GM18499 (cell line): Measurements from ENCODE around the gene RGS6.

ENCODE experiments used
- ATAC-seq: cut with Tn5 transposase; IDR thresholded peaks from one replicate; pipeline ENCODE4 v1.9.1; 2021; ENCODE audit warnings: moderate number of reproducible peaks; ENCODE audit not compliant: insufficient read depth, unreplicated experiment

The RGS6 gene

DNA sequence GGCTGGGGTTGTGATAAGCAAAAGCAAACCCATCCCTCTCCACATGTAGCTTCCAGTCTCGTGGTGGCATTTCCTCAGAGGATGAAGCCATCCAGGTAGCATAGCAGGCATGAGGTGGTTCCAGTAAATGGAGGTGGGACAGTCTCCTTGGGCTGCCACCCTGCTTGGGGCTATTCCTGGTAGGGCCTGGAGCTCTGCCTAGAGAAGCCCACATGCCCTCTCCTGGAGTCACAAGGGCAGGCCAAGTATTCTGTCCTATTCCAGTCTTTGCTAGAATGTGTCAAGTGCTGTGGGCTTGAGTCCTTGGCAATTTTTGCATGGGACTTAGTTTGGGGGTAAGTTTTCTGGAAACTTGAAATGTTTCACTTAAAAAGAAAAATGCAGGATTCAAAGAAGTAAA lies 491.7 kb downstream of the RGS6 start:
- ATAC-seq: no peak

DNA sequence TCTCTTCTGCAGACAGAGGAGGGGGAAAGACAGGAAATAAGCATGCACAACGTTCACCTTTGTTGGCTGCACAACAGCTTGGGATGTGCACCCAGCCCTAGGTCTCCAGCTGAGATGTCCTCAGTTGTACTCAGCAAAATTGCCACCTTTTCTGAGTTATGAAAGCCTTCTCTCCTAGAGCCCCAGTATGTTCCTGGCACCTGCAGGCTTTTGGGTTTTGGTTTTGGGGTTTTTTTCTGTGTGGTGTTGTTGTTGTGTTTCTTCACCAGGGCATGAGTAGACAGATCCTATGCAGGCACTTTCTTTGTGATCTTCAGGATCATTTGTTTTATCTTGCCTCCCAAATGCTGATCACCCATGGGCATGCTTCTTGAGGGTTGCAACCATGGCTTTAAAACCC lies 498.2 kb downstream of the RGS6 start:
- no peak for ATAC-seq

DNA sequence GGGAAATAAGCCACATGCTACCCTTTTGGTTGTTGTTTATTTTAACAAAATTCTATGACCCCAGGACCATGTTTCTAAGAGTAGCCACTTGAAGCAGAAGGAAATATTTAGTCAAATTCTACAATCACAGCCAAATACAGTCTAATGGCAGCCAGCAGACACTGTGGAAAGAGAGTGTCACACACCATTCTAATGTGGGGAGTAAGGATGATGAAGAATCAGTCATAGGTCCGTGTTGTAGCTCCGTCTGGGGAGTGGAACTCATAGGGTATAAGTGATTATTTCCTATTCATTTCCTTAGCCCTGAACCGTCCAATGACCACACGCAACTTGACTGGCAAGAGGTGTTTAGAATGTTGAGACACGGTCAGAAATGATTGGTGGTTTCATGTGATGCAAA lies 500.5 kb downstream of the RGS6 start:
- ATAC-seq: no peak

DNA sequence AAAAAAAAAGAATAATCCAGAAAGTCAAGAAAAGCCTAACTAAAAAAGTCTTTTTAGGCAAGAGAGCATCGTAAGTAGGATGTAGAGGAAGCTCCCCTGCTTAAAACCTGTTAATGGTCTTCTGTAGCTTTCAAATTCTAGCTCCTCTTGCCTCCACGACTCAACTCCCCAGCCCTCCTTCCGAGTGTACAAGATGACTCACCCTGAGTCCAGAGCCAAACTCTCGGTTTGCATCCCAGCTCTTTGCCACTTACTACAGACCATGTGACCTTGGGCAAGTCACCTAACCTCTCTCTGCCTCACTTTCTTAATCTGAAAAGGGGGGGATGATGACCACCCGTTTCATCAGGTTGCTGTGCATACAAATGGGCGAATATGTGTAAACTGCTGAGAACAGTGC lies 501.3 kb downstream of the RGS6 start:
- ATAC-seq: no peak

DNA sequence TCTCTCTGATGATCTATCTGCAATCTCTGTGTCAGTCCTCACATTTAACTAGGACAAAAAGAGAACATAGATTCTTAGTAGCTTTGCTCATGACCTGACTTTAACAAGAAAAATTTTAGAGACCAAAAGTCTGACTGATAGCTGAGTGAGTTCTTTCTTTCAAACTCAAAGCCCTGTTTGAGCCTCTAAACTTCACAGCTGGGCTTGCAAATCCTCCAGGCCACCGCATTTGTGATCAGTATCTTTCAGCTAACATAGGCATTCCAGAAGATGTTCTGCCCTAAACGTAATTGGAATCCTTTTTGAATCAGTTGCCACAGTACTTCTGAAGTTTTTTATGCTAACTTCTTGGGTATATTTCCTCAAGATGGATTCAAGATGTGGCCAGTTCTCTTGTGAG lies 502.6 kb downstream of the RGS6 start:
- no peak for ATAC-seq

DNA sequence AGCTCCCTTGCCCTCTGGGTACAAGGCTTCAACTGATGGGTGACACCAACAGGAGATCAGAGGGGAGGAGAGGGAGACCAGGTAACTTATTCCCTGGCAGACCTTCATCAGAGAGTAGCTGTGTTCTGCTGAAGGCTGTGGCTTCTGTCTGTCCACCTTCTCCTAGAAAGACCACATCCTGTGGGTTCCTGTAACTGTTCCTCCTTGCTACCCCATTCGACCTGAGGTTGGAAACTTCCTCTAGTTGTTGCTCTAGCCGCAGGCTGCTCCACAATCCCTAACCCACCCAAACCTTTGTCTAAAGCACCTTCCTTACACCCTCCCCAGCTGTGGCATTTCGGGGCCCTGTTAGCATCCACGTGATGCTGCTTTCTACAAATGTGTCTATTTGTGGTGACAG lies 507.5 kb downstream of the RGS6 start:
- ATAC-seq: no peak

DNA sequence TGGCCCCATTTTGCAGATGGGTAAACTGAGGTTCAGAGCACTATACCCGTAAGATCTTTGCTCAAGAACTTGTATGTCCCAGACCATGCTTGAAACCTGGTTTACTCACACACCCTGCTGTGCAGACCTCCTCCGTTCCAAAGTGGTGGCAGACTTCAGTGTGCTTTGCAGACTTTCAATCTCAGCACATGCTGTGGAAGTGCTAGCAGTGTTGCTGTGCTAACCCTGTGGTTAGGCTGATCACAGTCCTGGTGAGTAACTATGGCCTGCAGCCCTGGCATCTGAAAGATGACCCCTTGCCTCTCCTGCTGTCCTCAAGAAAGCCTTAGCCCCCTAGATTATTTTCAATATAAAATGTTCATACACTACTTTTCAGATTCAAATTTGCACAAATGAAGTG lies 511.0 kb downstream of the RGS6 start:
- no peak for ATAC-seq

DNA sequence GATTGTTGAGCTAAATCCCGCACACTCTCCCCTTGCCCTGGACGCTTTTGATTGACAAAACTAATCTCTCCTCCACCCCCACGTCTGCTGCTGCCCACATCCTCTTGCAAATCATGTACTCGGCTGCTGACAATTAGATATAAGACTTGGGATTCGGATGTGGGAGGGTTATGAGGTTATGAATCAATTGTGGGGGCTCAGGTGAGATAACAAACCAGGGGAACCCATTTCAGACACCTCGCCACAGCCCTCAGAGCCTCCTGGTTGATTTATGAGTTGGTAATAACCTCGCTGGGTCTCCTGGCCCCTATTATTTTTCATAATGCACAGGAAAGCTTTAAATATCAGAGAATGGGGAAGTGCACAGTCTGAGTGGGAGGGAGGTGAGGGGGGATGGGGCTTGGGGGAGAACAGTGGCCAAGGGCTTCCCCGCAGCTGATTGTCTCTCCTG lies 511.8 kb downstream of the RGS6 start:
- ATAC-seq: no peak

DNA sequence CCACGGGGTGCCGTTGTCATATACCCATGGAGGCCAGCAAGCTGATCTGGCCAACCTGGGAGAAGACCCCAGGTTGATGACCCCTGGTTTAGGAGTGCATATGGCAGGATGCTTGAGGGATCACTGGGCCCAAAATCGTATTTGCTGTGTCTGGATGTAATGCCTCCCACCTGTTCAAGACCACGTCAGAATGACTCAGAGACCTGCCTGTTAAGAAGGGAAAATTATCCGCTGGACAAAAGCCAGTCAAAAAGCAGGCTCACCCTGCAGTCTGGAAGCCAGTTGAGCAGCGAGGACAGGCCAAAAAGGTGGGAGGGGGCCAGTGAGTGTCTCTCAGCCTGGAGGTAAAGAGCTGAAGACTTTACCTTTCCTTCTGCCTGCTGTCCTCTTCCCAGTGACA lies 512.5 kb downstream of the RGS6 start:
- no peak for ATAC-seq

DNA sequence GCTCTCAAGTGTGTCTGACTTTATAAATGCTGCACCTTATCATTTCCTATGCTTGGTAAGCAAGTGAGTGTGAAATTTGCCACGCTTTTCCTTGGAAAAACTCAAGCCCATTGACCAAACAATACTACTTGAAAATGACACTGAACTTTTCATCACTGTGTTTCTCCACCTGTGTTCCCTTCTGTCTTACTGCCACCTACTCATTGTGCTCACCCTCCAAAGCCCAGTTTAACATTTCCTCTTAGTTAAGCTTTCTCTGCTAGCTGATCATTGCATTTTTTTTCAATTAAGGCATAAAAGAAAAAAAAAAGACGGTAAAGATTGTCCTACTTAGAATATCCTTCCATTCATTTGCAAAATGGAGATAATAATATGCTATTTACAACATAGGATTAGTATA lies 516.0 kb downstream of the RGS6 start:
- no peak for ATAC-seq

DNA sequence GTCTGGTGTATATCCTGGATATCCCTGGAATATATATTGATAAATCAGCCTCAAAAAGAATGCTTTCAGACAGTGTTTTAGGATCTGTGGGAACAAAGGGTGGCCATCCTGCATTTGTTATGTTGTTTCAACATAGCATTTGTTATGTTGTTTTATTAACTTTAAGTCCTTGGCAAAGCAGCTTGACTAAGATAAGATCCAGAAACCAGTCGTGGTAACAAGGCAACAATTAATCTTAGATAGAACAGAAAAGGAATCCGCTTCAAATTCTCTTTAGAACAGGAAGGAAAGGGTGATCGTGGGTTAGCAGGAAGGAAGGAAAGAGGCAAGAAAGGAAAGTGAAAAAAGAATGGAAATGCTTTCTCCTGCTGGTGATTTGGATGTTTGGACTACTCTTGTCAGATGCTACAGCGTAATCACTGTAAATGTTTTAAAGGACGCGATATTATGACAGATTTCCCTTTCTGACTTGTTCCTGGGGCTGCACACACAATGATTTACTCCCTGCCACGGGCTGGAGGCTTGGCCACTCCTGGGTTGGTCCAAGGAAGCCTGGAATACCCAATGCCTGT lies 518.3 kb downstream of the RGS6 start:
- ATAC-seq: no peak

DNA sequence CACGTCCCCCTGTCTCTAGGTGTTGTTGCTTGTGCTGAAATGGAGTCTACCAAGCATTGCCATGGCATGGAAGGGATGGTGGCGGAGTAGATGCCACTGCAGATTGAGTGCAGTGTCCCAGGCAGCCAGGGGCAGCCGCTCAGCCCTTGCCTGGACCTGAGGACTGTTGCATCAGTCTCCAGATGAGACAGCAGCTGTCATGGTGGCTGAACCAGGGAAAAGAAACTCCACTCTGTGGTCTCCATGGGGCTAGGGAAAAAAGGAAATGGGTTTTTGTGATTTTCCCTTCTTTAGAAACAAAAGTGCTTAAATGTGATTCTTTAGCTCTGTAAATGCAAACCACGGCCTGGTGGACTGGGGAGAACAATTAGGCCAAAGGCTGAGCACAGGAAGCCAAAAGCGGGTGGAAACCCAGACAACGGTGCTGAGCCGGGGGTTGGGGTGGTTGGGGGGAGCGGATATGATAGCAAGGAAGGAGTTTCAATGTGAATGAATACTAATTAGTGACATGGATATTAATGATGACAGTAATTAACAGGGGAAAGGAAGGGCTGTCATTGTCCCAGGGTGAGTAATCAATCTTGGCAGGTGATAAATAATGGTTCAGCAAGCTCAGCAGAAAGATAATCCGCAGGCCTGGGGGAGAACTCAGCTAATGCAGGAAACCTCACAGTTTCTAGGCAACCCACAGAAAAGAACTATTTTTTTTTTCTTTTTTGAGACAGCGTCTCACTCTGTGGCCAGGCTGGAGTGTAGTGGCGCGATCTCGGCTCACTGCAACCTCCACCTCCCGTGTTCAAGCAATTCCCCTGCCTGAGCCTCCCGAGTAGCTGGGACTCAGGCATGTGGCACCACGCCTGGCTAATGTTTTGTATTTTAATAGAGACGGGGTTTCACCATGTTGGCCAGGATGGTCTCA lies 519.1 kb downstream of the RGS6 start:
- no peak for ATAC-seq

DNA sequence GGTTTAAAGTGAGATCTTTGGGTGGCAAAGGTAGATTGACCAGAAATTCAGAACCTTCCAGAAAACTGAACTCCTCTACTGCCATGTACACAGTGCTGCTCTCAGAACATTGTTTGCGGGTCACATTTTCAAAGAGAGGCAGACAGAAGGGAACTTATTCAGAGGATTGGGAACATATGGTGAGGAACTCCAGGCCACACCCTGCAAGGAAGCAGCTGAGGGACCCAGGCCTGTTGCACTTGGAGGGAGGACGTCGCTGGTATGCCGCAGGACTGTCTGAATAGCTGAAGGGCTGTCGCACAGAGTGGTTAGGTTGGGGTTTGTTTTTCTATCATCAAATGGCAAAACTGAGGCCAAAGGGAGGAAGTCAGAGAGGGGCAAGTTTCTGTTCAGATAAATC lies 520.5 kb downstream of the RGS6 start:
- no peak for ATAC-seq

DNA sequence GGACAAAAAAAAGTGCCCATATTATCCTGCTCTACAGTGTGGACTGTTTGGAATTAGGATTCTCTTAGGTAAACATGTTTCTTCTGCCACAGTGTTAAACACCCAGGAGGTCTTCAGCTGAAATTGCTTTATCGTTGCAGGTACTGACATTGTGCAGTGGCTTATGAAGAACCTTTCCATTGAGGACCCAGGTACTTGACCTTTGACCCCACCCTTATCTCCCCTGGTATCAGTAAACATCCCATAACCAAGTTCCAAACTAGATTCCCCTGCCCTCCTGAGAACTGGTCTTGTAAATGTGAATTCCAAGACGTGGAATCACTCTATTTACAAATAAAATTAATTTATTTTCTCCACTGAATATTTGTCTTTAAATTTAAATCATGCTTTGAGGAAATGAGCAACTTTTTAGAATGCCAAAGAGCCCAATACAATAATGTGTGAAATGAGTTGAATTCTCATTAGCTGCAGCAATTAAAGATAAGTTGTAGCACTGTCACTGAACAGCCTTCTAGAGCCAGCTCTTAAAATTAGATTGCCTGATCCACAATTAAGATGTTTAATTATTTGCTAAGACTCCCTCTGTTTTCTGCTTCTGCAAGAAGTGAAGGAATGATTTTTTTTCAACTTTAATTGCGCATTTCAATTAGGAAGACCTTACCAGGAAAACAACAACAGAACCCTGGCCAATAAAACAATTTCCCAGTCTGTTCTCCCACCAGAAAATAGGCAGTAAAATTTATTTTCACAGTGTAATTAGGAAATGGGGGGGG lies 522.3 kb downstream of the RGS6 start:
- no peak for ATAC-seq

DNA sequence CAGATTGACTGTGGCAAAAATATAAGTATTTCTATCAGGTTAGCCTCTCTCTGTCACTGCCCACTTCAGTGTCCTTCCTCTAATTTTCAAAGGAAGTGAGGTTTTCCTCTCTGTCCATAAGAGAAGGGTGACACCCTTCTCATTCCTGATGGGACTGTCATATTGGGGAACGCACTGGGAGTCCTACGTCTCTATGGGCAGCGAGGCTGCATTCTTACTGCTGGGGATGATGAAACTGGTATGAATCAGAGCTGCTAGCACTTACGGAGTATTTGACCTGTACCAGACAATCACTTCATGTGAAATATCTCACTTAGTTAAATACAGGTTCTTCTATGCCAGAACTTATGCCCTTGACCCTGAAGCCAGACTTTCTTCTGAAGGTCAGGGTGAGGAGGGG lies 525.4 kb downstream of the RGS6 start:
- ATAC-seq: no peak

DNA sequence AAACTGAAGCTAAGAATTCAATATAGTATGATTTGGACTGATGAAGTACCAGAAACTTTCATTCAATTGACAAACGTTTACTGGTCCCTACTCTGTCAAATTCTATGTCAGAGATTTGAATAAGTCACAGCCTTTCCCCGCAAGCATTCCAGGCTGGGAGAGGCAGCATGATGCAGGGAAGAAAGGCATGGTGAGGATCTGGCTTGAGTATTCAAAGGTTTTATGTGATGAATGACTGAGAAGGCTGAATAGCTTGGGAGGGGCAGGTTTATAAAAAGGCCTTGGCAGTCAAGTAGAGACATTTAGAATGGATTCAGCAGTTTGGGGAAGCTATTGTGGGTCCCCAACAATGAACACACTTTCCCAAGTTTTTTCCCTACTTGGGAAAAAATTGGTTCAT lies 529.8 kb downstream of the RGS6 start:
- ATAC-seq: no peak

DNA sequence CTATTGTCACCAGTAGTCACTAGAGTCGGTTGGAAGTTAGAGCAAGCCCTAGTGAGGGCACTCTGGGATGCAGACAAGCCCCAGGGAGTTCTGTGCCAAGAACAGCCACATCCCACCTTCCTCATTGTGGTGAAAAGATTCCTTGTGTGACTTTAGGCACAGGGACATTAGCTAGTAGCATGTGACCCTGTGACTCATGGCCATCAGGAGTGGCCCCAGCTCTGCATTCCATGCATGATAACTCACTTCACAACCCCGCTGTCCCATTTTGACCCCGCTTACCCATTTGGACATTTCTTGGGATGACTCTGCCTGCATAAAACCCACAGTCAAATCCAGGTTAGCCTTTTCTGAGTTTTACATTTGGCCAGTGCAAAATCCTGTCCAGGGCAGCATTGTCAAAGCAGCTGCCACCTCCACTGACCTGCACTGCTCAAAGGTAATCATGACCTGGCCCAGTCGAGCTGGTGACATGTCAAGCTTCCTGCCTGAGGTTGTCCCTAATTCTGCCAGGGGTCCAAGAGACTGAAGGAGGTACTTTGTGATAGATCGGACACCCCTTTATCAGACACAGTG lies 531.1 kb downstream of the RGS6 start:
- ATAC-seq: no peak

DNA sequence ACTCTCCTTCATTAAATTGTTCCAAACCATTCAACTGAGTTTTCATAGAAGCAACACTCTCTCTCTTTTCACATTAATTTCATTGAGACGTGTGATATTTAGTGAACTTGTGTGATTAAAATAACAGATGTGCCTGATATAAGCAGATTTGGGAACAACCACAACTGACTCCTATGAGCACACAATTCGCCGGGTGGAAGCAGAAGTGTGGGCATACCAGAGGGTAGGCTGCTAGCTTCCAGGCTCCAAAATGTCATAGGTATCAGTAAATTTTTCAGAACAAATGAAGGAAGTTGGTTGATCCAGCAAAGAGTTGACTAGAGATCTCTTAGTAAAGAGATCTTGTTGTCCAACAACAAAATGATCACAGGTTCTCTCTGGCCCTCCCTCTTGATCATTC lies 532.0 kb downstream of the RGS6 start:
- ATAC-seq: no peak

DNA sequence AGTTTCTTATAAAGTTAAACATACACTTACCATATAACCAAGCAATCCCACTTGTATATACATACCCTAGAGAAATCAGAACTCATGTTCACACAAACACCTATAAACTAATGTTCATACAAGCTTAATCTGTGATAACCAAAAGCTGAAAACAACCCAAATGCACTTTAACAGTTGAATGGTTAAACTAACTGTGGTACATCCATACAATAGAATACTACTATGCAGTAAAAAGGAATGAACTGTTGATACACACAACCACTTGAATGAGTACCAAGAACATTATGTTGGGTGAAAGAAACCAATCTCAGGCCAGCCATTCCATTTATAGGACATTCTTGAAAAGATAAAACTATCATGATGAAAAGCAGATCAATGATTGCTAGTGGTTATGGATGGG lies 534.1 kb downstream of the RGS6 start:
- no peak for ATAC-seq

DNA sequence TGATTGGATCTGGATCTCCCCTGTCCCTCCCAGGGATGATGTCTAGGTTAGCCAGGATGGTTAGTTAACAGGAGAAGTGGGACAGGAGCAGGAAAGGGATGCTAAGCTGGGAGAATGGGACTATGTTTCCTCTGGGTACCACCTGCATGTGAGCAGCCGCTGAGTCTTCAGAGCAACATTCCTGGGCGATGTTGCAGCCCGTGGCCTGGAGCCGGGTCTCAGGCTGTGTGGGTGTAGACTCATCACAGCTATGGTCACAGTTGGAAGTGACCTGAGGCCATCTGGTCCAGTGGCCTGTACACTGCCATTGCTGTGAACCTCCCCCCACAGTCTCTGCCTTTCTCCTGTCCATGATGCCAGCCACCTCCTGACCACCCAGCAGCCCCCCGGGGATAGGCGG lies 539.1 kb downstream of the RGS6 start:
- no peak for ATAC-seq

DNA sequence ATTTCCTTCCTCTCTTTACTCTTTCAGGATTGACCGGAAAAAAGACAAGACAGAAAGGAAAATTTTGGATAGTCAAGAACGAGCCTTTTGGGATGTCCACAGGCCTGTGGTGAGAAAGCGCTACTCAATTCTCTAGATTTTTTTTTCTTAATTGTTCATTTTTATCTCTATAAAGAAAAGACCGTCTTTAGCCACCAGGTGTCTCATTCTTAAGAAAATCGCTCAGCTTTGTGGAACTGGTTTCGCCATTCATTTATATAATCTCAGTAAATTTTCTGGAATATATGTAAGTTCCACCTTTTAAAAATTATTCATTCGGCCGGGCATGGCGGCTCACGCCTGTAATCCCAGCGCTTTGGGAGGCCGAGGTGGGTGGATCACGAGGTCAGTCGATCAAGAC lies 540.6 kb downstream of the RGS6 start:
- no peak for ATAC-seq
